ENCODE measurements around the gene COMMD1.

The COMMD1 gene

GRCh38 chr2:62054029-62054791, 148.7 kb downstream of the COMMD1 start:
- TF ChIP-seq CTCF (IDR thresholded peaks at IDR 0.05; ENCODE audit: unreplicated experiment in 3 of 3): no peak
- Mint-ChIP-seq H3K4me1 (peaks cover 13% of the 10 kb centered on the region), H3K27ac (no peak overlapping the region), H3K27me3 (ENCODE audit: low read depth) (no peaks in the 10 kb centered on the region), H3K9me3 (no peaks in the 10 kb centered on the region), H3K36me3 (ENCODE audit: low read depth) (no peaks in the 10 kb centered on the region), H3K4me3 (no peak overlapping the region)

DNA sequence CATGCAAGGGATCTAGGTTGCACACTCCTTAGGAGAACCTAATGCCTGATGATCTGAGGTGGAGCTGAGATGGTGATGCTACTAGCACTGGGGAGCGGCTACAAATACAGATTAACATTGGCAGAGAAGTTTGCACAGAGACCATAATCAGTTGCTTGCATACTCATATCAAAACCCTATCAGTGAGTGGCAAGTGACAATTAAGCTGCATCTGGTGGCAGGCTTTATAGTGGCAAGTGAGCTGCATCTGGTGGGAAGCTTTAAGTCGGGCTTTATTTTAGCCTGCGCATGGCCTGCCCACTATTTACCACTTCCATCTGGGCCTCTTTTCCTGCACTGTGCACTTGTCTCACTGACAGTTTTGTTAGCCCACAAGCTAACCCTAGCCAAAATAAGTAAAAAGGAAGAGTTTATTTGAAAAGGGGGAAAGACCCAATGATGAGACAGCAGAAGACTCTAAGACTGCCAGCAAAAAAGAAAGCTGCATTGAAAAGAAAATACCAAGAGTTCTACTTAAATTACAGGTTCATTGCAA, 149.5 kb downstream of the COMMD1 start:
- peaks cover 7% of the 10 kb centered on the region for H3K4me1 Mint-ChIP-seq
- H3K36me3 Mint-ChIP-seq (ENCODE audit: low read depth): no peaks in the 10 kb centered on the region
- H3K27me3 Mint-ChIP-seq (ENCODE audit: low read depth): no peaks in the 10 kb centered on the region
- H3K27ac Mint-ChIP-seq: no peak overlapping the region
- H3K9me3 Mint-ChIP-seq: peaks cover 5% of the 10 kb centered on the region
- TF ChIP-seq CTCF (IDR thresholded peaks at IDR 0.05; ENCODE audit: unreplicated experiment in 3 of 3): no peak
- H3K4me3 Mint-ChIP-seq: no peak overlapping the region

DNA sequence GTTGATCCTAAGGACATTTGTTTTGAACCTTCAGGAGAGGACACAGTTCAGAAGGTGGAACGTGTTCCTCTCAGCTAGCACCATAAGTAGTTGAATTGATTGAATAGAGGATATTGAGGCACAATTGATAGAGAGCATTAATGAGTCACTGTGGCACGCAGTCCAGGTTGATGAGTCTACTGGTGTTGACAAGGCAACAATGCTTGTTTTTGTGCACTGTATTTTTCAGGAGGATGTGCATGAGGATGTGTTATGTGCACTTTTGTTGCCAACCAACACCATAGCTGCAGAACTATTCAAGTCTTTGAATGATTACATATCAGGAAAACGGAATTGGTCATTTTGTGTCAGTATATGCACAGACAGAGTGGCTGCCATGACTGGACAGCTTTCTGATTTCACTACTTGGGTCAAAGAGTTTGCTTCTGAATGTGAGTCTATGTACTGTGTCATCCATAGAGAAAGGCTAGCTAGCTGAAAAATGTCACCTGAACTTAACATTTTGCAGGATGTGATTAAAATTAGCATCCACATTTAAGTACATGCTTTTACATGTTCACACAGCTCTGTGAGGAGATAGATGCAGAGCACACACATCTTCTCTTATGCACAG, 150.4 kb downstream of the COMMD1 start:
- Mint-ChIP-seq H3K27me3 (ENCODE audit: low read depth) (no peaks in the 10 kb centered on the region), H3K4me3 (no peak overlapping the region), H3K36me3 (ENCODE audit: low read depth) (no peaks in the 10 kb centered on the region), H3K9me3 (peaks cover 5% of the 10 kb centered on the region), H3K27ac (no peak overlapping the region), H3K4me1 (no peaks in the 10 kb centered on the region)
- no peak for TF ChIP-seq CTCF (IDR thresholded peaks at IDR 0.05; ENCODE audit: unreplicated experiment in 3 of 3)

- no peaks in the 10 kb centered on the region for H3K4me1 Mint-ChIP-seq
- no peaks in the 10 kb centered on the region for H3K36me3 Mint-ChIP-seq (ENCODE audit: low read depth)
- no peak overlapping the region for H3K27ac Mint-ChIP-seq
- H3K4me3 Mint-ChIP-seq: no peak overlapping the region
- TF ChIP-seq CTCF (IDR thresholded peaks at IDR 0.05; ENCODE audit: unreplicated experiment in 3 of 3): no peak
- no peaks in the 10 kb centered on the region for H3K27me3 Mint-ChIP-seq (ENCODE audit: low read depth)
- peaks cover 5% of the 10 kb centered on the region for H3K9me3 Mint-ChIP-seq
Observed at GRCh38 chr2:62056341-62056740, 150.9 kb downstream of the COMMD1 start.

DNA sequence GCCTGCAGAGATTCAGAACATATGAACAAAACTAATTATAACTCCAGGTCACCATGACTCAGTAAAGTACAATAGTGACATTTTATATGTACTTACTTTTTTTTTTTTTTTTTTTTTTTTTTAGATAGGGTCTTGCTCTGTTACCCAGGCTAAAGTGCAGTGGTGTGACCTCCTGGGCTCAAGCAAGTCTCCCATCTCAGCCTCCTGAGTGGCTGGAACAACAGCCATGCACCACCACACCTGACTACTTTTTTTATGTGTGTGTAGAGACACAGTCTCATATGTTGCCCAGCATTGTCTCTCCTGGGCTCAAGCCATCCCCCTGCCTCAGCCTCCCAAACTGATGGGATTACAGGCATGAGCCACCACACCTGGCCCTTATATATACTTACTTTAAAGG, 159.8 kb downstream of the COMMD1 start:
- Mint-ChIP-seq H3K36me3 (ENCODE audit: low read depth) (no peaks in the 10 kb centered on the region), H3K27ac (no peak overlapping the region)
- no peak for TF ChIP-seq CTCF (IDR thresholded peaks at IDR 0.05; ENCODE audit: unreplicated experiment in 3 of 3)

More for the DNA sequence above, 159.8 kb downstream of the COMMD1 start:
- H3K9me3 Mint-ChIP-seq: no peaks in the 10 kb centered on the region
- H3K4me3 Mint-ChIP-seq: no peak overlapping the region
- H3K4me1 Mint-ChIP-seq: peaks cover 8% of the 10 kb centered on the region
- no peaks in the 10 kb centered on the region for H3K27me3 Mint-ChIP-seq (ENCODE audit: low read depth)
